K562 (cell line): Measurements from ENCODE around the gene CTIF. TPM values are rescaled to one million over a fixed set of nuclear protein-coding genes. Genes with fewer than 3 reads are reported as not detected.

ENCODE experiments used
- ATAC-seq: fragments of 200-7000 bp; cut with Tn5 transposase; 3 replicates; pipeline ENCODE4 v1.9.1; 2020; ENCODE audit warnings: moderate library complexity
- BruUV-seq: library from RNA; stranded (reverse); fragments of 400-500 nt; replicated peaks from 2 replicates; lab custom pipeline; 2021; lab: Mats Ljungman, UMichigan
- CTCF ChIA-PET: fragments of 300-600 bp; formaldehyde crosslinking; extraction: SDS; loops from one replicate; lab custom pipeline; 2021; ENCODE audit warnings: low intra/inter-chr PET ratio; lab: Yijun Ruan, JAX
- POLR2A ChIA-PET: fragments of 300-600, 350-650 bp; sonication (Branson Sonifier 250); formaldehyde crosslinking; extraction: SDS; loops from one replicate; lab custom pipeline; 2021; ENCODE audit warnings: antibody characterized with exemption, inconsistent platforms; lab: Yijun Ruan, JAX
- DNase-seq, 4 experiments: peaks; one replicate each; pipeline versions ENCODE4 v3.0.0 to v3.0.0-alpha.2; 2011 to 2018; ENCODE audit warnings: low spot score in 3 of 4, mixed read lengths in 3 of 4; ENCODE audit errors: extremely low read depth in 1 of 4
- FAIRE-seq: peaks from 2 replicates; lab custom pipeline; 2011; peaks lifted over from hg19 to GRCh38; lab: Jason Lieb, UNC
- H2AFZ ChIP-seq: 2 replicates; pipeline ENCODE4 v1.6.0; 2011; ENCODE audit warnings: low read depth, low read length, control low read depth, inconsistent platforms
- H3K27ac ChIP-seq: fragments of 200-600 bp; 3 replicates; pipeline ENCODE4 v1.8.0; 2011; ENCODE audit warnings: low read depth, mild to moderate bottlenecking, control low read depth, inconsistent platforms, low read length, moderate library complexity, mixed read lengths; ENCODE audit errors: extremely low read depth
- H3K27me3 ChIP-seq, 2 experiments: fragments of 300-600 bp in 1 of 2; 2 replicates in 1 of 2; 3 replicates in 1 of 2; pipeline versions ENCODE4 v1.6.0 to v1.8.0; 2011; ENCODE audit warnings: inconsistent platforms in 2 of 2, low read length in 2 of 2, mild to moderate bottlenecking in 1 of 2, mixed read lengths in 1 of 2, moderate library complexity in 1 of 2; ENCODE audit not compliant: control insufficient read depth in 2 of 2, insufficient read depth in 2 of 2
- H3K36me3 ChIP-seq: fragments of 300-600 bp; 3 replicates; pipeline ENCODE4 v1.8.0; 2011; ENCODE audit warnings: mild to moderate bottlenecking, low read length, inconsistent platforms; ENCODE audit not compliant: control insufficient read depth, insufficient read depth
- H3K4me1 ChIP-seq, 2 experiments: fragments of 200-600 bp in 1 of 2; replicated peaks in 1 of 2; 2 replicates in 1 of 2; 3 replicates in 1 of 2; pipeline versions ENCODE4 v1.5.1 to v1.8.0; 2011; ENCODE audit warnings: inconsistent platforms in 2 of 2, low read length in 2 of 2, mild to moderate bottlenecking in 1 of 2, mixed read lengths in 1 of 2, moderate library complexity in 1 of 2; ENCODE audit not compliant: control insufficient read depth in 2 of 2, insufficient read depth in 2 of 2
- H3K4me2 ChIP-seq: 2 replicates; pipeline ENCODE4 v1.6.1; 2011; ENCODE audit warnings: low read length, control low read depth, inconsistent platforms, mixed read lengths; ENCODE audit not compliant: insufficient read depth
- H3K4me3 ChIP-seq: fragments of 200-600 bp; sonication (generic), shearing (Covaris generic); 2 replicates; pipeline ENCODE4 v1.5.1; 2016; ENCODE audit warnings: control low read depth, inconsistent platforms
- H3K79me2 ChIP-seq: fragments of 200-600 bp; 3 replicates; pipeline ENCODE4 v1.8.0; 2011; ENCODE audit warnings: low read length, inconsistent platforms; ENCODE audit not compliant: control insufficient read depth, insufficient read depth
- H3K9ac ChIP-seq, 2 experiments: 2 replicates each; pipeline versions ENCODE4 v1.6.0 to v1.6.1; 2011; ENCODE audit warnings: low read depth in 2 of 2, low read length in 2 of 2, control low read depth in 1 of 2, inconsistent platforms in 1 of 2, mild to moderate bottlenecking in 1 of 2, mixed read lengths in 1 of 2; ENCODE audit not compliant: insufficient read depth in 1 of 2
- H3K9me1 ChIP-seq: one replicate; pipeline ENCODE4 v1.6.0; 2011; ENCODE audit warnings: inconsistent platforms, mild to moderate bottlenecking, low read length, moderate library complexity; ENCODE audit not compliant: control insufficient read depth, insufficient read depth
- H3K9me3 ChIP-seq: replicated peaks from 2 replicates; pipeline ENCODE4 v1.5.1; 2011; ENCODE audit warnings: low read depth, low read length, inconsistent platforms; ENCODE audit not compliant: control insufficient read depth, insufficient read depth
- H4K20me1 ChIP-seq: replicated peaks from 2 replicates; pipeline ENCODE4 v1.6.1; 2011; ENCODE audit warnings: low read length, inconsistent platforms, mixed read lengths; ENCODE audit not compliant: control insufficient read depth, insufficient read depth
- E2F5 ChIP-seq: sonication (generic); formaldehyde crosslinking; IDR thresholded peaks from 2 replicates; pipeline ENCODE4 v1.8.0; 2022; ENCODE audit warnings: mild to moderate bottlenecking, missing genetic modification reagents
- HDAC3 ChIP-seq: fragments of 450-650 bp; IDR thresholded peaks from 2 replicates; pipeline ENCODE4 v1.6.1; 2018; ENCODE audit warnings: borderline replicate concordance, mild to moderate bottlenecking, moderate library complexity; ENCODE audit not compliant: partially characterized antibody
- IFI16 ChIP-seq: fragments of 250-450 bp; sonication (Bioruptor Pico); IDR thresholded peaks from 2 replicates; pipeline ENCODE4 v2.1.2; 2022; ENCODE audit warnings: mild to moderate bottlenecking, inconsistent platforms
- IRF9 ChIP-seq: fragments of 450-650 bp; IDR thresholded peaks from 2 replicates; pipeline ENCODE4 v1.6.1; 2016; ENCODE audit warnings: missing biosample characterization, missing genetic modification characterization
- ZBTB12 ChIP-seq: fragments of 250-450 bp; sonication (Bioruptor Pico); IDR thresholded peaks from 2 replicates; pipeline ENCODE4 v1.4.0; 2020
- ZFP36 ChIP-seq: fragments of 150-350 bp; IDR thresholded peaks from 2 replicates; pipeline ENCODE4 v1.6.1; 2018; ENCODE audit warnings: low read length, low read depth; ENCODE audit not compliant: partially characterized antibody
- ZNF121 ChIP-seq: sonication (generic); formaldehyde crosslinking; conservative IDR thresholded peaks from 2 replicates; pipeline ENCODE4 v1.8.0; 2022; ENCODE audit warnings: missing genetic modification reagents
- ZNF407 ChIP-seq: fragments of 450-650 bp; IDR thresholded peaks from 2 replicates; pipeline ENCODE4 v1.6.1; 2016; ENCODE audit warnings: low read depth
- WGBS: fragments of 100-300 bp; shearing (Covaris generic); methylation state at CpG from one replicate; pipeline ENCODE4 v1.1.6; 2016; ENCODE audit warnings: low coverage, mixed read lengths; ENCODE audit not compliant: insufficient coverage; ENCODE audit errors: missing lambda C conversion rate; 5-methylcytosine and 5-hydroxymethylcytosine counted together
- in situ Hi-C: fragments of 300-500 bp; cut with MboI; formaldehyde crosslinking; loops from 4 replicates; pipeline ENCODE4 v1.15.0; 2018; ENCODE audit warnings: inconsistent platforms, mixed read lengths
- intact Hi-C: fragments of 100-400 bp; cut with micrococcal nuclease; formaldehyde crosslinking; loops from 2 replicates; pipeline ENCODE4 v1.14.2; 2022
- polyA plus RNA-seq, 8 experiments: library from polyadenylated mRNA; depleted of rRNA in 4 of 8; stranded (reverse) in 5 of 8; unstranded in 3 of 8; fragments of >200 nt; fragmentation: Nextera tagmentation in 2 of 8; fragmentation: Illumina TruSeq in 1 of 8; extraction: Ambion mirVana in 2 of 8; extraction: Trizol in 1 of 8; gene quantifications; 2 replicates each; pipeline versions ENCODE4 v1.2.1 to v1.2.3, GENCODE V29; 2011 to 2014; ENCODE audit warnings: inconsistent platforms in 1 of 8, missing spikeins in 1 of 8
- total RNA-seq, 7 experiments: library from RNA; depleted of rRNA in 6 of 7; stranded (reverse); fragments of >200 nt in 6 of 7; fragmentation: Illumina TruSeq in 2 of 7; extraction: Trizol in 2 of 7; gene quantifications; 2 replicates each; pipeline versions ENCODE4 v1.2.1 to v1.2.3, GENCODE V29; 2011 to 2021; ENCODE audit warnings: low replicate concordance in 1 of 7

The CTIF gene
- total and polyA plus RNA-seq, 9 of the 15 experiments (the other 6 are each of a cell fraction or from before 2014, with no cell fraction given), result 0.17 to 11.5 (median 2.2) TPM

GRCh38 chr18:48826806-48827205 is 288.0 kb downstream of the CTIF start:
- DNase-seq (no peak), ATAC-seq (no peak), FAIRE-seq (no peak)
- Histone ChIP-seq H2AFZ (no peak overlapping the region), H3K4me2 (no peak overlapping the region), H3K27me3 (no peaks in the 10 kb centered on the region), H3K27ac (no peak overlapping the region), H3K4me3 (no peak overlapping the region), H3K36me3 (no peaks in the 10 kb centered on the region), H3K4me1 (peaks cover 28 to 37% of the 10 kb centered on the region in 2 experiments), H3K9me1 (no peaks in the 10 kb centered on the region), H3K9me3 (no peaks in the 10 kb centered on the region), H3K79me2 (no peaks in the 10 kb centered on the region), H4K20me1 (peaks cover 4% of the 10 kb centered on the region; the same call in 1 of the 2 replicates), H3K9ac (0 out of 4 replicates have a peak overlapping the region, but pooled peaks of 1 of the 2 experiments have one; percentile 26)
- no TSS peak for BruUV-seq
- in situ Hi-C loops (no loop called here), intact Hi-C loops (no loop called here)
- WGBS, result 92% methylated on average over 7 of the region's 8 CpGs
- ChIA-PET POLR2A (no interaction called here), CTCF (no interaction called here)
- TF ChIP-seq IRF9, result no peak
- TF ChIP-seq HDAC3, result no peak
- no peak for TF ChIP-seq ZBTB12 (CRISPR knock-in tag)
- TF ChIP-seq IFI16, result no peak
- TF ChIP-seq ZNF407, result no peak
- TF ChIP-seq E2F5, result no peak
- no peak for TF ChIP-seq ZFP36
- no peak for TF ChIP-seq ZNF121 (CRISPR knock-in tag)
